Non-pigmented ciliary epithelial cell (primary cell): ENCODE data around the gene CABCOCO1.
A peak's percentile ranks its signal among the peaks of the same experiment; 100 is the strongest.
"Not testable (repeated sequence)": the region's sequence is repeated elsewhere in the genome, so short reads cannot be mapped to it uniquely, and the experiment has no call there.

ENCODE experiments used
- DNase-seq: peaks from one replicate; pipeline ENCODE4 v3.0.0-alpha.2; 2010; ENCODE audit warnings: low read depth

Gene CABCOCO1

DNA sequence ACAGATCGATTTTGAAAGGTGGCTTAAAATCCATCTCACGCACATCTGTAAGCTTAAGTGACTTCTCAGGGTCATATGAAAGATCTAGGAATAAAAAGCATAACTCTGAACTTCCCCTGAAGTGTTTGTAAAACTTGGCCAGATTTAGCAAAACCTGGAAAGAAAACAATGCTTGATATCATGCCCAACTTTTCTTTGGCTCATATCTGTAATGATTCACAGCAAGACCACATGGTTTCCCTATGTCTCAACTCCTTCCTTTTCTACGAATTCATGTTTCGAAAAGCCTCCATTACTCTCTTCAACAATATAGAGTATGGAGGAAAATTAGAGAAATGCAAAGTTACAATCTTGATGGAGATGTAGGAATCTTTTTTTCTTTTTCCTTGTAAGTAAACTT, 20.1 kb upstream of the CABCOCO1 start:
- no peak for DNase-seq

GRCh38 chr10:61643316-61643751, 19.4 kb upstream of the CABCOCO1 start:
- DNase-seq: peak; percentile 66

GRCh38 chr10:61653699-61654098, 9.0 kb upstream of the CABCOCO1 start:
- DNase-seq: no peak

DNA sequence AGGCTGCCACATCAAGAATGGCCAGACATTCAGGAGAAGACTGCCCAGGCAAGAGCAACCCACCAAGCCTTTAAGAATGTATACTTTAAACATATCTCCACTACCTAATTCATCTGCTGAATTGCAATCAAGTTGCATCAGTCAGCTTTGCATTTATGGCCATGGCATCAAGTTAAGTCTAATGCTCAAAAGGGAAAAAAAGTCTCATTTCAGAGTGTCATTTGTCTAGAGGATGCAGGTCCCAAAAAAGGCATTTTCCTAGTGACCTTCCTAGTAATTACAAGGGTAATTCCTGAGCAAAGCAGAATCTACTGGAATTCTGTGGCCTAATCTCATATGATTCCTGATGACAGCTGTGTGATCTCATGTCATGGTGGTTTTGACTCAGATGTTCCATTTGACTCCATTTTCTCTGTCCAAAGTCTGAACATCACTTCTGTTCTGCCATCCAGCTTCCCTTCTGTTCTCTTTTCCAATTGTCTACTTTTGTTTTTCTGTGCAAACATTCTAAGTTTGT, 7.3 kb upstream of the CABCOCO1 start:
- DNase-seq: no peak

GRCh38 chr10:61663466-61663865, 737 bp downstream of the CABCOCO1 start:
- DNase-seq: no peak

- no peak for DNase-seq
Observed at GRCh38 chr10:61664985-61665384, 2.3 kb downstream of the CABCOCO1 start.

GRCh38 chr10:61669161-61669725, 6.5 kb downstream of the CABCOCO1 start:
- DNase-seq: no peak

GRCh38 chr10:61669849-61670248, 7.1 kb downstream of the CABCOCO1 start:
- no peak for DNase-seq

- DNase-seq: no peak
Observed at GRCh38 chr10:61673360-61673759, 10.6 kb downstream of the CABCOCO1 start.

DNA sequence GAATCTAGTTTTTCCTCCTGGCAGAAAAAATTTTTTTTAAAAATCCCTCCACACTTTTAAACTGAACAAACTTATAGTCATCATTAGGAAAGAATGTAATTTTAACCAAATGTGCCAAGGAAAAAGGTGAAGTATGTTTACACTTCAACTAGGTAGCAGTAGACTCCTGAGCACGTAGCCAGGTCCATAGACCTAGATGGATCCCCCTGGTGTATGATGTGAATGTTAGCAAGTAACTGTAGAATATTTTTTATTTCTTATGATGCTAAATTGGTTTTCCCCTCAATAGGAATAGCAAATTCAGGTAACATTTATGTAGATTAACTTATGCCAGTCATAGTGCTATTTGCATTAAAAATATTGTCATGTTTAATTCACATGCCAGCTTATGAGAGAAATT, 19.6 kb downstream of the CABCOCO1 start:
- DNase-seq: no peak

DNA sequence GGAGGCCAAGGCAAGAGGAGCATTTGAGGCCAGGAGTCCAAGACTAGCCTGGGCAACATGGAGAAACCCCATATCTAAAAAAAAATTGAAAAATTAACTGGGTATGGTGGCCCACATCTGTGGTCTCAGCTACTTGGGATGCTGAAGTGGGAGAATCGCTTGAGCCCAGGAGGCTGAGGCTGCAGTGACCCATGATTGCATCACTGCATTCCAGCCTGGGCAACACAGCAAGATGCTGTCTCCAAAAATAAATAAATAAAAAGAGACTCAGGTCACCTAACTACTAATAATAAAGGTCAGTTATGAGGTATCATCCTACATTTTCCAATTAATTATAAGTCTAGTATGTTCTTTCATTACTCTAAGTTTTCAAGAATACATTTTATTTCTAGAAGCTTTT, 20.6 kb downstream of the CABCOCO1 start:
- DNase-seq: no peak

DNA sequence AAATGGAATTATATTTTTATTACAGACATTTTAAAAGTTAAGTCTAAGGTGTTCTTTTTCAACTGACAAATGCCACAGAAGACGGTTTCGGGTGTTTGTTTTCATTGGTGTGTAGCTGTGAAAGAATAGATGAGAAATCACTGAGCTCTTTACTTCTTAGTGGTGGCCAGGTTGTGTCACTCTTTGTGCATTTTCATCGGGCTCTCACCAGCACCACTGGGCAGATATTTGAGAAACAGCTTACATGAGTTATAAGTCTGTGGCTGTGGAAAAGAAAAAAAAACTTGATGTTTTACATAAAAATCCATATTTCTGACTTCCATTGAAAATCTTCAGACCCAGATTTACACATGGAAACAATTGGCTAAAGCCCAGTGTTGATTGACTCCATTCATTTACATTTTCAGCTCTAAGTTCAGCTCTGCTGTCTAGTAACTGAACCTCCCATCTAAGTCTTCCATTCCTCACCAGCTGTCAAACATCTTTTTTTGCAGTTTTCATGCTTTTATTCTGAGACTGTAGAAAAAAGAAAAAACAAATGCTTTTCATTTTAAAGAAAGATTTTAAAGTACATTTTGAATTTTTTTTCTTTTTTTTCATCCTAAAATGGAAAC, 22.3 kb downstream of the CABCOCO1 start:
- no peak for DNase-seq

DNA sequence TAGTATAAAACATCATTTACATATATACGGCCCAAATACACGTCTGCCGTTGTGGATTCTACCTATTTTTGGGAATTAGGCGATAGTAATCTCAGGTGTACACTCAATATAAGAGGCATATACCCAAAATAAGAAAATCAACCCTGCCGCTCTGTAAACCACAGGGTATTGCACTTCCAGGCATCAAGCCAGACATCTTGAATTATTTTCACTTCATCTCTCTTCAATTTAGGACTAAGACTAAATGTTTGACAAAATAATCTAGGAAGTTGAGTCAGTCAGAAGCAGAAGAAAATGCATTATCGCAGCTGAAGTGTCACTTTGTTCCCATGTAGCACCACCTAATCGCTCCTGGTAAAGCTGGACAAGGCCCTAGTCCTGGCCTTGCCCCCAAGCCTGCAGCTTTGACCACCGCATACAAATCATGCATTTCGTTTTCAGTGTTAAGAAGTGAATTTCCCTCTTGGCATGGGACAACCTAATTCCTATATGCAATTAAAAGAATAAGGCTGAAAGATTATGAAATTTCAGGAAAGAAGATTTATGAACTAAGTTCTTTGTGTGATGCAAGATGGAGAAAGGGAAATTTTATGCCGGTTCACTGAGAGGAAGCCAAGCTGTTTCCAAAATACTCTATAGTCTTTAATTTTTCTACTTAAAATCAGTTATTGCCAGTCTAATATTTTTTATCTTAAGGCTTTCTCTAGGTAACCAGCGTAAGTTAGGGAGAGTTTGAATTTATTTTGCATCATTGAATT, 26.0 kb downstream of the CABCOCO1 start:
- DNase-seq: no peak

DNA sequence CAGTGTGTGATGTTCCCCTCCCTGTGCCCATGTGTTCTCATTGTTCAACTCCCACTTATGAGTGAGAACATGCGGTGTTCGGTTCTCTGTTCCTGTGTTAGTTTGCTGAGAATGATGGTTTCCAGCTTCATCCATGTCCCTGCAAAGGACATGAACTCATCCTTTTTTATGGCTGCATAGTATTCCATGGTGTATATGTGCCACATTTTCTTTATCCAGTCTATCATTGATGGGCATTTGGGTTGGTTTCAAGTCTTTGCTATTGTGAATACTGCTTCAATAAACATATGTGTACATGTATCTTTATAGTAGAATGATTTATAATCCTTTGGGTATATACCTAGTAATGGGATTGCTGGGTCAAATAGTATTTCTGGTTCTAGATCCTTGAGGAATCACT, 28.9 kb downstream of the CABCOCO1 start:
- DNase-seq: not testable (repeated sequence)

GRCh38 chr10:61692447-61693010, 29.8 kb downstream of the CABCOCO1 start:
- DNase-seq: no peak

DNA sequence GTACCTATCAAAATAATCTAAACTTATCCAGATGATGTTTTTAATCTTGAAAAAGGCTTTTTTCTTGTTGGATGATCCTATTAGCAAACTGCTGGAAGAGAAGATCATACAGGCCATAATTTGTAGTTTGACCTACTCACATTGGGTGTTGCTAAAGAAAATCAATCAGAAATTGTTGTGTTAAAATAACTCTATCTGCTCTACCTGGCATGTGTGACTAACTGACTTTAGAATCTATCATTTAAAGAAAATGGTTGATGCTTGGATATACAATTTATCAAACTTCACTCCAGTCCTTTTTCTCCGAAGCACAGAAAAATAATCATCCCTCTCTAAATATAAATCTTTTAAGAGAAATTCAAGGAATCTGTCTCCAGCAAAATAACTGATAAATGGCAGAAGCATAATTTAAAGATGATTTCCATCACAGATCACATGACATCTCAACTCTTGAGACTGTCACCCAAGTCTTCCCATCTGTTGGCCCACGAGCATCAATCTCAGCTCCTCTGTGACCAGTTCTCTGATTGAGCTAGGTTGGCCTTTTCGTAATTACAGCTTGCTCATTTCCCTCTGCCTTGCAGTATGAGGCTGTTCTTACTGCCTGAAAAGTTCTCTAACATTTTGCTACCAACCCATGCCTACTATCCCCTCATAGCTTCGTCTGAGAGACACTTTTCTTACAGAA, 36.4 kb downstream of the CABCOCO1 start:
- no peak for DNase-seq

DNA sequence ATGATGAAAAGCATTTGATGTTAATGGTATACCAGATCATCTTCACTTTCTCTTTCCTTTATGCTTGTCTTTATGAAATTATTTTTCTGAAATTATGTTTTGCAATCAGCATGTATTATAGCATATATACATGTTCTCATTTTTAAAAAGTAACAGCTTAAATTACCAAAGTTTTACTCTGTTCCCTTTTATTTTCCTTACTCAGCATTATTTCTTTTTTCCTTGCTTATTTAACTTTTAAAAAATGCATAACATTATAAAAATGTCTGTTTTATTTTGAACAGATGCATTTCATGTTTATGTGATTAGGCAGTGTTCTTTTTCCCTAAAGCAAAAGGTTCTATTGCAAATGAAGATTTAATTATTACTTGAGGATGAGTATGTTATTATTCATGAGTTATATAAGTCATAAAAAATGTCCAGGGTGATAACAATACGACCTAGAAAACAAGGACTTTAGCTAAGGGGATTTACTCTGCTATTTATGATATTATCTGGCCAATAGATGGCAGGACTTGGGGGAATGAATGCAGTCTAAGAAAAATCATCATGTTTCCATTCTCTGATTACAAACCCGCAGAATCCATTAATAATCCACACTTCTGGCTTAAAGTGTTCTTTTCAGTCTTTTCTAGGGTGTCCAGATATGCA, 38.5 kb downstream of the CABCOCO1 start:
- DNase-seq: no peak

DNA sequence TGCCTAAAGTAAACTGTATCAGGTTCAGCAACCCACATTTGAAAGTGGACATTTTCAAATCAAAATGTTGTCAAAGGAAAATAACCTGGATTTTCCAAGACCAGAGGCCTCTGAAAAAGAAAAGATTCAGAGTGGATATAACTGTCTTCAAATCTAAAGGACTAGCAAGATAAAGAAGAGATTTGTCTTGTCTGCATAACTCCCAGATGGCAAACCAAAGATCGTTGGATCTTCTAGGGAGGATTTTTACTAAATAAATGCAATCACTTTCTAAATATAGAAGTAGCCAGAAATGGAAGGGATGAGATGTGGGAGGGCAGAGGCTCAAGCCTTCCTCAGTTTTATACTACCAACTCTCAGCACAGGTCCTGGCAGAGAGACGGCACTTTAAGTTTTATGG, 39.0 kb downstream of the CABCOCO1 start:
- DNase-seq: no peak

DNA sequence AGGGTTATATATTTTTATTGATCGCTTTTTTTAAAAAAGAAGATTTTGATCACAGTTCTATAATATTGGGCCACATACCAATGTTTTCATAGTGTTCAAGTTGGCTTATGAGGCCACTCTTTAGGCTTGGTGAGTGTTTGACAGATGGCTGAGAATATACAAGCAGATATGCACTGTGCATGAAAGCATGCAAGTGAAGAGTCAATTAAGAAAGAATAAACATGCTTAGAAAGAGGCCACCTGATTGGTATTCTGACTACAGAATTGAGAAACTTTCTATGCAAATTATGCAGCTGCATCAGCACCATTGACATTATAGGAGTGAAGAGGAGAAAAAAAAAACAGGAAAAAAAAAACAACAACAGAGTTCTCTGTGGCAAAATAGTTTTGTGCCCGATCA, 39.9 kb downstream of the CABCOCO1 start:
- DNase-seq: no peak

- no peak for DNase-seq
Observed at GRCh38 chr10:61705022-61705613, 42.4 kb downstream of the CABCOCO1 start.

- DNase-seq: no peak
Observed at GRCh38 chr10:61708846-61709245, 46.1 kb downstream of the CABCOCO1 start.
